ENCODE measurements around the gene C10orf90. TPM values are rescaled to one million over a fixed set of nuclear protein-coding genes. Genes with fewer than 3 reads are reported as not detected.

C10orf90 gene
- total and polyA plus RNA-seq, 2 donors: 0.27 to 0.38 TPM

DNA sequence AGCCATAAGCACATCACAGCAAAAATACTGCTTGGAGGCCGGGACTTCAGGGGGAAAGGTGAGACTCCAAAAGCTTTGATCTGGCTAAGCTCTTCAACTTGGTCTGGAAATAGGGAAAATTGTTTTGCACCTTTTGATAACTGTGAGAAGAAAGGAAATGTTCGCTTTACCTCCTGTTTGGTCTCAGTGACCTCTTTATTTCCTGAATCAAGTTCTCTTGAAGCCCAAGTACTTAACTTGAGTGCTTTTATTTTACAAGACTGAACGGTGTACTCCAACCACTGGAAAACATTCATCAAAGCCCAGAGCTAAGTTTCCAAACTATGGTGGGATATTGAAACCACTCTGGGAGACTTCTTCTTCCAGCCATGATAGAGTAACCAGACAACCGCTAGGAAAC lies 5.3 kb downstream of the C10orf90 start:
- no peak for DNase-seq (ENCODE audit: low read depth in 6 of 9, low spot score in 9 of 9)
- no peak overlapping the region for H3K27ac ChIP-seq (ENCODE audit: low read depth in 1 of 2, low read length in 1 of 2)
- 87% methylated on average over 4 of the region's 4 CpGs for WGBS
- H3K4me3 ChIP-seq (ENCODE audit: low read length in 2 of 2): no peak overlapping the region
- H3K27me3 ChIP-seq (ENCODE audit: control insufficient read depth in 2 of 2, insufficient read depth in 1 of 2, low read length in 1 of 2): no peaks in the 10 kb centered on the region
- no peaks in the 10 kb centered on the region for H3K4me1 ChIP-seq (ENCODE audit: control insufficient read depth in 2 of 2, insufficient read depth in 2 of 2, low read length in 2 of 2)
- H3K36me3 ChIP-seq (ENCODE audit: control insufficient read depth in 2 of 2, insufficient read depth in 2 of 2, low read length in 1 of 2): no peaks in the 10 kb centered on the region
- no peaks in the 10 kb centered on the region for H3K9me3 ChIP-seq (ENCODE audit: control insufficient read depth in 2 of 2, insufficient read depth in 1 of 2, low read length in 1 of 2)

GRCh38 chr10:126663880-126664279 lies 6.6 kb downstream of the C10orf90 start:
- no peak for DNase-seq (ENCODE audit: low read depth in 6 of 9, low spot score in 9 of 9)
- 72% methylated on average over 5 of the region's 5 CpGs for WGBS
- no peak overlapping the region for H3K27ac ChIP-seq (ENCODE audit: low read depth in 1 of 2, low read length in 1 of 2)
- no peaks in the 10 kb centered on the region for H3K27me3 ChIP-seq (ENCODE audit: control insufficient read depth in 2 of 2, insufficient read depth in 1 of 2, low read length in 1 of 2)
- no peaks in the 10 kb centered on the region for H3K36me3 ChIP-seq (ENCODE audit: control insufficient read depth in 2 of 2, insufficient read depth in 2 of 2, low read length in 1 of 2)
- no peak overlapping the region for H3K4me3 ChIP-seq (ENCODE audit: low read length in 2 of 2)
- H3K9me3 ChIP-seq (ENCODE audit: control insufficient read depth in 2 of 2, insufficient read depth in 1 of 2, low read length in 1 of 2): no peaks in the 10 kb centered on the region
- H3K4me1 ChIP-seq (ENCODE audit: control insufficient read depth in 2 of 2, insufficient read depth in 2 of 2, low read length in 2 of 2): no peaks in the 10 kb centered on the region

GRCh38 chr10:126663328-126663727 lies 7.2 kb downstream of the C10orf90 start:
- Histone ChIP-seq H3K36me3 (ENCODE audit: control insufficient read depth in 2 of 2, insufficient read depth in 2 of 2, low read length in 1 of 2) (no peaks in the 10 kb centered on the region), H3K27ac (ENCODE audit: low read depth in 1 of 2, low read length in 1 of 2) (no peak overlapping the region), H3K9me3 (ENCODE audit: control insufficient read depth in 2 of 2, insufficient read depth in 1 of 2, low read length in 1 of 2) (no peaks in the 10 kb centered on the region), H3K27me3 (ENCODE audit: control insufficient read depth in 2 of 2, insufficient read depth in 1 of 2, low read length in 1 of 2) (no peaks in the 10 kb centered on the region), H3K4me3 (ENCODE audit: low read length in 2 of 2) (no peak overlapping the region), H3K4me1 (ENCODE audit: control insufficient read depth in 2 of 2, insufficient read depth in 2 of 2, low read length in 2 of 2) (no peaks in the 10 kb centered on the region)
- 70% methylated on average over 9 of the region's 9 CpGs for WGBS
- DNase-seq (ENCODE audit: low read depth in 6 of 9, low spot score in 9 of 9): no peak

DNA sequence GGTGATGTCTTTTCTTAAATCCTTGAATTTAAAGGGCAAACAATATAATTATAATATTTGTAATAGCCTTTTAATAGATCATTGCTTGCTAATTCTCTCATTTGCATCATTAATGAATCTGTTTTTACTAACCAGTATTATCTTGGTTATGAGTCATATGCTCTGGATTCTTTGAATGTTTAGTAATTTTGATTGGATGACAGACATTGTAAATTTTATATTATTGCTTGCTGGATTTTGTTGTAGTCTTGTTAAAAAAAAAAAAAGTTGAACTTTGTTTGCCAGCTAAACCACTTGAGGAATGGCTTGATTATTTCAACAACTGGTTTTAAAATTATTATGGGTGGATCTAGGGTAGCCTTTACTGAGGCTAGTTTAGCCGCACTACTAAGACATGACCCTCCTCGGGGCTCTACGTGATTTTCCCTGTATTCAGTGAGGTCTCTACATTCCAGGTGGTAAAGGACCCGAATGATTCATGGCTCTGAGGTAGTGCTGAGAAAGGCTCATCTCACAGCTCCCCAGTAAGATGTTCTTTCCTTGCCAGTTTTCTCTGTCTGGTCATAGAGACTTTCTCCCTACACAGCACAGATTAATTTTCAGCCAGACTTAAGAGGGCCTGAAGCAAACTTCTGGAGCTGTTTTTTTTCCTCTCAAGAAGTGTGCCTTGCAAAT lies 8.5 kb downstream of the C10orf90 start:
- WGBS: 92% methylated on average over 4 of the region's 4 CpGs
- Histone ChIP-seq H3K4me1 (ENCODE audit: control insufficient read depth in 2 of 2, insufficient read depth in 2 of 2, low read length in 2 of 2) (no peaks in the 10 kb centered on the region), H3K27ac (ENCODE audit: low read depth in 1 of 2, low read length in 1 of 2) (no peak overlapping the region)

DNA sequence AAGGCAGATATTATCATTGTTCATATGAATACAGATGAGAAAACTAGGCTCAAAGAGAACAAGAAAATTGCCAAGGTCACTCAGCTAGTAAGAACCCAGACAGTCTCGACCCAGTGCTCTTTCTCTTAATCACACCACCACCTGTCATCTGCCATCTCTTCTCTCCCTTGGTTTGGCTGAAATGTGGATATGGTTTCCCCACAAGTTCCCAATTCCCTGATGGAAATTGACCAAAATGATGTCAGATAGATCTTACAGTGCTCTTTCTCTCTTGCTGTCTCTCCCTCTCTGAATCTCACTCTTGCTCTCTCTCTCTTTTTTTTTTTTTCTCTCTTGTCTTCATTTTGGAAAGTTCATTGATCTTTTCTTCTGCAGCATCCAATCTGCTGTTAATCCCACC lies 9.1 kb downstream of the C10orf90 start:
- no peak for DNase-seq (ENCODE audit: low read depth in 6 of 9, low spot score in 9 of 9)
- Histone ChIP-seq H3K27ac (ENCODE audit: low read depth in 1 of 2, low read length in 1 of 2) (no peak overlapping the region), H3K27me3 (ENCODE audit: control insufficient read depth in 2 of 2, insufficient read depth in 1 of 2, low read length in 1 of 2) (no peaks in the 10 kb centered on the region), H3K36me3 (ENCODE audit: control insufficient read depth in 2 of 2, insufficient read depth in 2 of 2, low read length in 1 of 2) (no peaks in the 10 kb centered on the region), H3K4me1 (ENCODE audit: control insufficient read depth in 2 of 2, insufficient read depth in 2 of 2, low read length in 2 of 2) (no peaks in the 10 kb centered on the region), H3K9me3 (ENCODE audit: control insufficient read depth in 2 of 2, insufficient read depth in 1 of 2, low read length in 1 of 2) (no peaks in the 10 kb centered on the region), H3K4me3 (ENCODE audit: low read length in 2 of 2) (no peak overlapping the region)
- WGBS: 81% methylated on average over 1 of the region's 1 CpG

More for the DNA sequence above, 8.5 kb downstream of the C10orf90 start:
- no peak for DNase-seq (ENCODE audit: low read depth in 6 of 9, low spot score in 9 of 9)
- no peaks in the 10 kb centered on the region for H3K9me3 ChIP-seq (ENCODE audit: control insufficient read depth in 2 of 2, insufficient read depth in 1 of 2, low read length in 1 of 2)
- H3K27me3 ChIP-seq (ENCODE audit: control insufficient read depth in 2 of 2, insufficient read depth in 1 of 2, low read length in 1 of 2): no peaks in the 10 kb centered on the region
- H3K4me3 ChIP-seq (ENCODE audit: low read length in 2 of 2): no peak overlapping the region
- H3K36me3 ChIP-seq (ENCODE audit: control insufficient read depth in 2 of 2, insufficient read depth in 2 of 2, low read length in 1 of 2): no peaks in the 10 kb centered on the region

DNA sequence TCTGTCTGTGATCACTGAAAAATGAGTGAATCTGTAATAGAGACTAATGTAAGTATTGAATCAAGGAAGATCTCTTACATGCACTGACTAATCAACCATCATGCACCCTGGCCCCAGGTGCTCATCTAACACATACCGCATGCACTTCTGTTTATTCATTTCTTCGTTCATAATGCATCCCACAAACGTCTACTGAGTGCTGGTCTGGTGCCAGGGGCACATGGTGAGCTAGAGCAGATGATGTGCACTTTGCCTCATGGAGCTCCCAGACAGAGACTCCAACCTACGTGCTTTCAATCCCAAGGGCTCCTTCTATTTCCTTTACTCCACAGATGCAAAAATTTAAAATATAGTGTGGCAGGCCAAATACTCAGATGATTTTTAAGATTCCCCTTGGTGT lies 10.7 kb downstream of the C10orf90 start:
- no peaks in the 10 kb centered on the region for H3K27me3 ChIP-seq (ENCODE audit: control insufficient read depth in 2 of 2, insufficient read depth in 1 of 2, low read length in 1 of 2)
- no peaks in the 10 kb centered on the region for H3K4me1 ChIP-seq (ENCODE audit: control insufficient read depth in 2 of 2, insufficient read depth in 2 of 2, low read length in 2 of 2)
- no peaks in the 10 kb centered on the region for H3K9me3 ChIP-seq (ENCODE audit: control insufficient read depth in 2 of 2, insufficient read depth in 1 of 2, low read length in 1 of 2)
- no peak overlapping the region for H3K4me3 ChIP-seq (ENCODE audit: low read length in 2 of 2)
- no peaks in the 10 kb centered on the region for H3K36me3 ChIP-seq (ENCODE audit: control insufficient read depth in 2 of 2, insufficient read depth in 2 of 2, low read length in 1 of 2)
- WGBS: 81% methylated on average over 4 of the region's 4 CpGs
- H3K27ac ChIP-seq (ENCODE audit: low read depth in 1 of 2, low read length in 1 of 2): no peak overlapping the region
- no peak for DNase-seq (ENCODE audit: low read depth in 6 of 9, low spot score in 9 of 9)

DNA sequence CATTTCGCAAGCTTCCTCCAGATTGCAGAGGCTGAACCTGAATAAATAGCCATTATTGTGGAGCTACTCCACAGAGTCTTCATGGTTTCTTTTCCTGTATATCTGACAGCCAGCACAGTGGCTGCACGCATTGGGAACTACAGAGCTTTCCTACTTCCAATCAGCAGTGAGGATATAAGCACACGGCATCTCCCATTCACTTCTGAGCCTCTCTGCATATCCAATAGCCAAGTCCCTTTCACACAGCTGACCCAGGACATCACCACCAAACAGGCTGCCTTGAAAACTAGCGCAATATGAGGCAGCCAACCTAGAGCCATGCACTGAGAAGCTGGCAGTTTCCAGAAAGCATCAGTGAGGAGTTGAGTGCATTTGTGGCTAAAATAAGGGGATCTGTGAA lies 11.6 kb downstream of the C10orf90 start:
- WGBS: 94% methylated on average over 4 of the region's 4 CpGs
- Histone ChIP-seq H3K27ac (ENCODE audit: low read depth in 1 of 2, low read length in 1 of 2) (no peak overlapping the region), H3K4me3 (ENCODE audit: low read length in 2 of 2) (no peak overlapping the region)

GRCh38 chr10:126654579-126654978 lies 15.9 kb downstream of the C10orf90 start:
- no peaks in the 10 kb centered on the region for H3K9me3 ChIP-seq (ENCODE audit: control insufficient read depth in 2 of 2, insufficient read depth in 1 of 2, low read length in 1 of 2)
- no peak for DNase-seq (ENCODE audit: low read depth in 6 of 9, low spot score in 9 of 9)
- WGBS: 87% methylated on average over 2 of the region's 2 CpGs
- H3K36me3 ChIP-seq (ENCODE audit: control insufficient read depth in 2 of 2, insufficient read depth in 2 of 2, low read length in 1 of 2): no peaks in the 10 kb centered on the region
- H3K4me1 ChIP-seq (ENCODE audit: control insufficient read depth in 2 of 2, insufficient read depth in 2 of 2, low read length in 2 of 2): no peaks in the 10 kb centered on the region
- H3K27me3 ChIP-seq (ENCODE audit: control insufficient read depth in 2 of 2, insufficient read depth in 1 of 2, low read length in 1 of 2): no peaks in the 10 kb centered on the region
- no peak overlapping the region for H3K27ac ChIP-seq (ENCODE audit: low read depth in 1 of 2, low read length in 1 of 2)
- no peak overlapping the region for H3K4me3 ChIP-seq (ENCODE audit: low read length in 2 of 2)

More for the DNA sequence above, 11.6 kb downstream of the C10orf90 start:
- Histone ChIP-seq H3K27me3 (ENCODE audit: control insufficient read depth in 2 of 2, insufficient read depth in 1 of 2, low read length in 1 of 2) (no peaks in the 10 kb centered on the region), H3K9me3 (ENCODE audit: control insufficient read depth in 2 of 2, insufficient read depth in 1 of 2, low read length in 1 of 2) (no peaks in the 10 kb centered on the region), H3K4me1 (ENCODE audit: control insufficient read depth in 2 of 2, insufficient read depth in 2 of 2, low read length in 2 of 2) (no peaks in the 10 kb centered on the region), H3K36me3 (ENCODE audit: control insufficient read depth in 2 of 2, insufficient read depth in 2 of 2, low read length in 1 of 2) (no peaks in the 10 kb centered on the region)
- DNase-seq (ENCODE audit: low read depth in 6 of 9, low spot score in 9 of 9): no peak

DNA sequence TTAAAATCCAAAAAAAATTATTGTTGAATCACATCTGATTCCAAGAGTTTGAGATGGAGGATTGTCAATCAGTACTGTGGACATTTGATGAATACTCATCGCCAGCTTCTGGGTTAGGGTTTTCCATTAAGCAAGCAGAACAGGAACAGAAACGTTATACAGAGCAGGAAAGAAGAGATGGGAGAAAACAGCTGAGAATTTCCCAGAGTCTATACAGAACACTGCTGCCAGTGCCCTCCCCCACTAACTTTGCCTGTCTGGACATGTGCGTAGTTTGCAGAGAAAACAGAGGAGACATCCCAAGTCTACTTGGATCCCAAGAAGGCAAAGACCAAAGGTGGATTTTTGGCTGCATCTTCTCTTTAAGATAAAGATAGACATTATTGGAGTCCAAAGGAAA lies 19.0 kb downstream of the C10orf90 start:
- Histone ChIP-seq H3K27me3 (ENCODE audit: control insufficient read depth in 2 of 2, insufficient read depth in 1 of 2, low read length in 1 of 2) (no peaks in the 10 kb centered on the region), H3K36me3 (ENCODE audit: control insufficient read depth in 2 of 2, insufficient read depth in 2 of 2, low read length in 1 of 2) (no peaks in the 10 kb centered on the region), H3K4me3 (ENCODE audit: low read length in 2 of 2) (no peak overlapping the region), H3K27ac (ENCODE audit: low read depth in 1 of 2, low read length in 1 of 2) (no peak overlapping the region), H3K4me1 (ENCODE audit: control insufficient read depth in 2 of 2, insufficient read depth in 2 of 2, low read length in 2 of 2) (no peaks in the 10 kb centered on the region), H3K9me3 (ENCODE audit: control insufficient read depth in 2 of 2, insufficient read depth in 1 of 2, low read length in 1 of 2) (no peaks in the 10 kb centered on the region)
- DNase-seq (ENCODE audit: low read depth in 6 of 9, low spot score in 9 of 9): no peak
- WGBS: 79% methylated on average over 3 of the region's 3 CpGs

All from thymus (tissue), 11 donors.